Measurements from ENCODE around the gene IFT27.
"Not testable (repeated sequence)": the region's sequence is repeated elsewhere in the genome, so short reads cannot be mapped to it uniquely, and the experiment has no call there.

DNA sequence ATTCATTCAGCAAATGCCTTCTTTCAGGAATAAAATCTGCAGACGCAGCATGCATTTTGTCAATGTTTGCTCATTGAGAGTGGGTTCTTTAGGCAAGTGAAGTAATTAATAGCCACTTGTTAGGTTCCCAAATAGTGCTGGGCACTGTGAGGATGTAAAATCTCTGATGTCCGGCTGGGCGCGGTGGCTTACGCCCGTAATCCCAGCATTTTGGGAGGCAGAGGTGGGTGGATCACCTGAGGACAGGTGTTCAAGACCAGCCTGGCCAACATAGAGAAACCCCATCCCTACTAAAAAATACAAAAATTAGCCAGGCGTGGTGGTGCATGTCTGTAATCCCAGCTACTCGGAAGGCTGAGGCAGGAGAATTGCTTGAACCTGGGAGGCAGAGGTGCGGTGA, 21.0 kb downstream of the IFT27 start:
- TF ChIP-seq POLR2A (IDR thresholded peaks at IDR 0.05; ENCODE audit: low read length); GATA1 (IDR thresholded peaks at IDR 0.05; ENCODE audit: low read depth, low read length): not testable (repeated sequence)
